AG04450 (cell line): ENCODE results near the gene SCARF1. TPM values are rescaled to one million over a fixed set of nuclear protein-coding genes. Genes with fewer than 3 reads are reported as not detected.

ENCODE experiments used
- CTCF ChIA-PET: fragments of 300-600, 350-600 bp; formaldehyde crosslinking; extraction: SDS; loops from one replicate; lab custom pipeline; 2022; ENCODE audit warnings: antibody characterized with exemption, inconsistent platforms; lab: Charles Lee
- POLR2A ChIA-PET: fragments of 350-600 bp; formaldehyde crosslinking; extraction: SDS; loops from one replicate; lab custom pipeline; 2021; ENCODE audit warnings: antibody characterized with exemption, inconsistent platforms; lab: Yijun Ruan, JAX
- DNase-seq: peaks from one replicate; pipeline ENCODE4 v3.0.0-alpha.2; 2011; ENCODE audit warnings: low read depth, low spot score
- H3K27ac ChIP-seq: one replicate; pipeline ENCODE4 v1.5.1; 2012; ENCODE audit warnings: low read depth, low read length, control low read depth
- H3K27me3 ChIP-seq: one replicate; pipeline ENCODE4 v1.6.0; 2012; ENCODE audit warnings: low read length; ENCODE audit not compliant: control insufficient read depth, insufficient read depth
- H3K4me3 ChIP-seq: 2 replicates; pipeline ENCODE4 v1.5.1; 2011; ENCODE audit warnings: mild to moderate bottlenecking, low read depth, low read length, control low read depth
- H3K9me3 ChIP-seq: 2 replicates; pipeline ENCODE4 v1.5.1; 2012; ENCODE audit warnings: low read length; ENCODE audit not compliant: control insufficient read depth, insufficient read depth
- CTCF ChIP-seq: IDR thresholded peaks from 2 replicates; pipeline ENCODE4 v1.5.1; 2011; ENCODE audit warnings: low read depth, low read length, control low read depth, inconsistent platforms
- polyA plus RNA-seq: library from polyadenylated mRNA; depleted of rRNA; stranded (reverse); fragments of >200 nt; gene quantifications from 2 replicates; pipeline ENCODE4 v1.2.3, GENCODE V29; 2011

The SCARF1 gene
- polyA plus RNA-seq, 1 experiment: 0.20 TPM

- H3K27ac ChIP-seq: no peak overlapping the region
Observed at GRCh38 chr17:1604831-1605528, 40.6 kb downstream of the SCARF1 start.

DNA sequence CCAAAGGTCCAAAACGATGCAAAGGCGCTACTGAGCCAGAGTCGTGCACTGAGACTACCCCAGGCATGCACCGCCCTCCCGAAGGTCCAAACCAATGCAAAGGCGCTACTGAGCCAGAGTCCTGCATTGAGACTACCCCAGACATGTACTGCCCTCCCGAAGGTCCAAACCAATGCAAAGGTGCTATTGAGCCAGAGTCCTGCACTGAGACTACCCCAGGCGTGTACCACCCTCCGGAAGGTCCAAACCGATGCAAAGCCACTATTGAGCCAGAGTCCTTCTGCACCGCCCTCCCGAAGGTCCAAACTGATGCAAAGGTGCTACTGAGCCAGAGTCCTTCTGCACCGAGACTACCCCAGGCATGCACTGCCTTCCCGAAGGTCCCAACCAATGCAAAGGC is 44.0 kb downstream of the SCARF1 start:
- no peaks in the 10 kb centered on the region for H3K27me3 ChIP-seq
- H3K4me3 ChIP-seq: no peak overlapping the region
- H3K27ac ChIP-seq: no peak overlapping the region
- DNase-seq: no peak
- H3K9me3 ChIP-seq: peaks cover 13% of the 10 kb centered on the region
- no peak for TF ChIP-seq CTCF
- POLR2A ChIA-PET: no interaction called here
- CTCF ChIA-PET: no interaction called here

More at GRCh38 chr17:1604831-1605528, 40.6 kb downstream of the SCARF1 start:
- ChIA-PET POLR2A (no interaction called here), CTCF (no interaction called here)
- peaks cover 13% of the 10 kb centered on the region for H3K9me3 ChIP-seq
- no peak overlapping the region for H3K4me3 ChIP-seq
- DNase-seq: no peak
- H3K27me3 ChIP-seq: no peaks in the 10 kb centered on the region
- TF ChIP-seq CTCF: no peak

GRCh38 chr17:1598399-1599095 is 47.0 kb downstream of the SCARF1 start:
- no peak for DNase-seq
- Histone ChIP-seq H3K27ac (no peak overlapping the region), H3K9me3 (peaks cover 13% of the 10 kb centered on the region), H3K27me3 (no peaks in the 10 kb centered on the region), H3K4me3 (no peak overlapping the region)
- ChIA-PET CTCF (no interaction called here), POLR2A (no interaction called here)
- no peak for TF ChIP-seq CTCF

DNA sequence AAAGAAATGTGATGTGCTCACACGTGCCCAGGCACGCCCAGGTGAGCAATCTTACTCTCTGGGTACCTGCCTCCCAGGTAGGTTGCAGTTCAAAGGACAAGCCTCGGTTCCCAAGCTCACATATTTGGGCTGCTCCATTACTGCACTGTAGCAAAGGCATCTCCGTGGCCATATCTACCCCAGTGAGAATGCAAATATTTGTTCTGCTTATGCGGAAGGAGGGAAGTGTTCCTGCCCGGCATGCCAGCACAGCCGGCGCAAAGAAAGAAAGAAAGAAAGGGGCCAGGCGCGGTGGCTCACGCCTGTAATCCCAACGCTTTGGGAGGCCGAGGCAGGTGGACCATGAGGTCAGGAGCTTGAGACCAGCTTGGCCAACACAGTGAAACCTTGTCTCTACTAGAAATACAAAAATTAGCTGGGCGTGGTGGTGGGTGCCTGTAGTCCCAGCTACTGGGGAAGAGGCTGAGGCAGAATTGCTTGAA is 47.6 kb downstream of the SCARF1 start:
- Histone ChIP-seq H3K27ac (no peak overlapping the region), H3K9me3 (peaks cover 13% of the 10 kb centered on the region), H3K4me3 (no peak overlapping the region), H3K27me3 (no peaks in the 10 kb centered on the region)
- POLR2A ChIA-PET: no interaction called here
- TF ChIP-seq CTCF: no peak
- CTCF ChIA-PET: no interaction called here
- DNase-seq: no peak

GRCh38 chr17:1593630-1593931 is 52.0 kb downstream of the SCARF1 start:
- no peak for TF ChIP-seq CTCF
- POLR2A ChIA-PET: no interaction called here
- CTCF ChIA-PET: interaction anchor here (2.6 kb wide), 1 partner anchor 19 kb away, joined by 6 read pairs; no protein-coding TSS in a partner anchor

More at GRCh38 chr17:1593630-1593931, 52.0 kb downstream of the SCARF1 start:
- no peak overlapping the region for H3K27ac ChIP-seq
- no peaks in the 10 kb centered on the region for H3K27me3 ChIP-seq
- DNase-seq: no peak
- no peak overlapping the region for H3K4me3 ChIP-seq
- H3K9me3 ChIP-seq: no peaks in the 10 kb centered on the region; the same call in 1 of the 2 replicates
